ENCODE results near the gene COL5A1. TPM values are rescaled to one million over a fixed set of nuclear protein-coding genes. Genes with fewer than 3 reads are reported as not detected.

Gene COL5A1
- polyA plus RNA-seq, 3 donors = 7.0 to 53.3 (median 28.0) TPM

DNA sequence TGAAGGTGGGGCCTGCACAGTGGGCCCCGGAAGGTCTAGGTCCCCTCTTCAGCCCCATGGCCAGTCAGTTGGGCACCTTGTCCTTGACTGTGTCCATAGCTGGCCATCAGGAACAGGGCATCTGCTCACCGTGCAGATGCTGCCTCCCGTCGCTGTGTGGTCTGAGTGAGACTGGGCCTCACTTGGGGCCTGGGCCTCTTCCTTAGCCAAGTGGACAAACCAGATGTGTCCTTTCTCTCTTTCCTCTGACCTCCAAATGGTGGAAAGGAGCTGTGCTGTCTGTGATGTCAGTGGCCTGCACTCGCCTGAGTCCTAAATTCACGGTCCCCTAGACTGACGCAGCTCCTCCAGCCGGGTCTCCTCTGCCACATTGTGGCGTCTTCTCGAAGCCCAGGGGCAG, 114.5 kb downstream of the COL5A1 start:
- 90 to 94% (median 94%) methylated on average over 10 of the region's 10 CpGs for WGBS, 3 donors
- no peak overlapping the region for H3K27ac ChIP-seq (ENCODE audit: low read depth, low read length)

GRCh38 chr9:134757216-134757975, 115.8 kb downstream of the COL5A1 start:
- WGBS, 3 donors = 83 to 92% (median 91%) methylated on average over 26 of the region's 26 CpGs

DNA sequence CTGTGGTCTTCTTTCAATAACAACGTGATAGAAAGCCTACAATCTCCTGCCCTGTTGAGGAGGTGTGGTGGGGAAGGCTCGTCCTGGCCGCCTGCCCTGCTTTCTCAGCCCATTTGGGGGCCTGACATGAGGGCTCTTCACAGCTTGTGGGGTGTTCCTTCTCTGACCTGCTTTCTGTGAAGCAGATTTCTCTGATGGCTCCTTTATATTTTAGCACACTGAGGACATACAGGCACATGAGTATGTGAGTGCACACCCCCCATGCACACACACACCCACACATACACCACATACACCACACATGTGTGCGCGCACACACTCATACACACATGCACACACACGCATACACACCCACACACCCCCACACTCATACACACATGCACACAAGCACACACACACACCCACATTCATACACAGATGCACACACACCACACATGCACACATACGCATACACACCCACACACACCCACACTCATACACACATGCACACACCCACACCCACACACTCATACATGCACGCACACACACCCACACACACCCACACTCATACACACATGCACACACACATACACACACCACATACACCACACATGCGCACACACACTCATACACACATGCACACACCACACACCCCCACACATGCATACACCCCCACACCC, 117.5 kb downstream of the COL5A1 start:
- 79 to 89% (median 82%) methylated on average over 9 of the region's 9 CpGs for WGBS, 3 donors
- H3K27ac ChIP-seq (ENCODE audit: low read depth, low read length) = no peak overlapping the region

More at GRCh38 chr9:134757216-134757975, 115.8 kb downstream of the COL5A1 start:
- no peak overlapping the region for H3K27ac ChIP-seq (ENCODE audit: low read depth, low read length)

GRCh38 chr9:134759913-134760312, 118.3 kb downstream of the COL5A1 start:
- WGBS, 3 donors = 92 to 96% (median 93%) methylated on average over 8 of the region's 8 CpGs
- no peak overlapping the region for H3K27ac ChIP-seq (ENCODE audit: low read depth, low read length)

DNA sequence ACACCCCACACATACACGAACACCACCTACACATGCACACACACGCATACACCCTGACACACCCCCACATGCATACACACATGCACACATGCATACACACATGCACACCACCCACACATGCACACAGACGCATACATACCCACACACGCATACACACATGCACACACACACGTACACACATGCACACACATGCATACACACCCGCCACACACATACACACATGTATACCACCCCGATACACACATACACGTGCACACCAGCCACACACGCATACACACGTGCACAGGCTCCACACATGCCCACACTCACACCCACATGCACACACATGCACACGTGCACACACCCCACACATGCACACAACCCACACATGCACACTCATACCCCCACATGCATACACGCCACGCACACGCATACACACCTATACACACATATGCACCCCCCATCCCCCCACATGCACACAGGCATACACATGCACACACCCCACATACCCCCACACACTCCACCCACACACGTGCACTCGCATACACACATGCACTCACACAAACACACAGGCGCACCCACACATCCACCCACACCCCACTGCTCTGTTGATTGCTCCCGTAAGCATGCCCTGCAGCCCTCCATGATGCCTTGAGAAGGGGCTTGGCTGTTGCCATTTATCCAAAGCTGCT, 119.3 kb downstream of the COL5A1 start:
- no peak overlapping the region for H3K27ac ChIP-seq (ENCODE audit: low read depth, low read length)
- WGBS, 3 donors = 91 to 95% (median 95%) methylated on average over 18 of the region's 18 CpGs

GRCh38 chr9:134764473-134765269, 123.1 kb downstream of the COL5A1 start:
- 77 to 92% (median 90%) methylated on average over 21 of the region's 21 CpGs for WGBS, 3 donors
- H3K27ac ChIP-seq (ENCODE audit: low read depth, low read length) = no peak overlapping the region

- 66 to 68% (median 68%) methylated on average over 15 of the region's 15 CpGs for WGBS, 3 donors
- no peak overlapping the region for H3K27ac ChIP-seq (ENCODE audit: low read depth, low read length)
These were observed 124.2 kb downstream of the COL5A1 start for GRCh38 chr9:134765785-134766184.

GRCh38 chr9:134766587-134766986, 125.0 kb downstream of the COL5A1 start:
- 51 to 62% (median 53%) methylated on average over 8 of the region's 8 CpGs for WGBS, 3 donors
- no peak overlapping the region for H3K27ac ChIP-seq (ENCODE audit: low read depth, low read length)

- H3K27ac ChIP-seq (ENCODE audit: low read depth, low read length) = no peak overlapping the region
- WGBS, 3 donors = 71 to 86% (median 82%) methylated on average over 13 of the region's 13 CpGs
These were observed 126.7 kb downstream of the COL5A1 start for GRCh38 chr9:134768332-134768708.

DNA sequence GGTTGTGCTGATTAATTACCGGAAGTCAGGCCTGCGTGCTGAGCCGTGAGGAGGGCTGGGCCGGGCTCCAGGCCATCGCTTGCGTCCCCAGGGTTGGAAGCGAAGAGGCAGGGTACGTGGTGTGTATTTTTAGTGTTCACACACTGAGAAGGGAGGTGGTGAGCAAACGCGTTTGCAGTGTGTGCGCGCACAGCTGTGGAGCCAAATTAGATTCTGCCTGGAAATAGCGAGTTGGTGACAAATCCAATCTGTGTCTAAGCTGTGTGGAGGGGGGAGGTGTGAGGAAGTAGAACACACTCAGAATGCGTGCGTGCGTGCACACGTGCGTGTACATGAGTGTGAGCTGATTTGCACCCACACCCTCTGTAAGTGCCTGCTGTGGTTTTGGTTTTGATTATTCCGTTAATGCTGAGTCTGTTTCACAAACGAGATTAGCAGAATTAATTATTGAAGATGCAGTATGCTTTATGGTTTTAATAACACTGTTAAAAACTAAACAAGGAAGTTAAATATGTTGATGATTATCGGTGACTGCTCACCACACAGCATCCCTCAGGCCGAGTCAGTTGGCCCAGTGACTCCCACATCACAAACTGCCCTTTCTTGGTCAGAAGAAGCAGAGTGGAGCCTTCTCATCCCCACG, 127.2 kb downstream of the COL5A1 start:
- no peak overlapping the region for H3K27ac ChIP-seq (ENCODE audit: low read depth, low read length)
- 53 to 71% (median 54%) methylated on average over 23 of the region's 23 CpGs for WGBS, 3 donors

GRCh38 chr9:134770972-134771971, 129.7 kb downstream of the COL5A1 start:
- no peak overlapping the region for H3K27ac ChIP-seq (ENCODE audit: low read depth, low read length)
- 59 to 75% (median 59%) methylated on average over 34 of the region's 34 CpGs for WGBS, 3 donors

DNA sequence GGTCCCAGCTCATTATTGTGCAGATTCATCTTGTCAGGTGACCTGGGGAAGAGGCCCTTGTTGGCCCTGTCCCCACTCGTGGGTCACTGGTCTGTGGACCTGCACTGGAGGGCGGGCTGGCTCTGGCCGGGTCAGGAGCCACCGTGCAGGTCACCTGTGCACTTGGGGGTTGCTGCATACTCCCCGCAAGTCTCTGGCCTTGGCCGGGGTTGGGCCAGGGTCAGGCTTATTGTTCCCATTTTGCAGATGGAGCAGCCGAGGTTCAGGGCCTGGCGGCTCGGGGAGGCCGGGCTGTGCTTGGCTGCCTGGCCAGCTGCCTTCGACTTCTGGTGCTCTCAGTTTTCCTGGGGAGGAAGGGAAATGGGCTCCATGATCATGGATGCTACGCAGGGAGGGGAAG, 130.7 kb downstream of the COL5A1 start:
- 76 to 92% (median 90%) methylated on average over 11 to 12 of the region's 12 CpGs for WGBS, 3 donors
- H3K27ac ChIP-seq (ENCODE audit: low read depth, low read length) = no peak overlapping the region

DNA sequence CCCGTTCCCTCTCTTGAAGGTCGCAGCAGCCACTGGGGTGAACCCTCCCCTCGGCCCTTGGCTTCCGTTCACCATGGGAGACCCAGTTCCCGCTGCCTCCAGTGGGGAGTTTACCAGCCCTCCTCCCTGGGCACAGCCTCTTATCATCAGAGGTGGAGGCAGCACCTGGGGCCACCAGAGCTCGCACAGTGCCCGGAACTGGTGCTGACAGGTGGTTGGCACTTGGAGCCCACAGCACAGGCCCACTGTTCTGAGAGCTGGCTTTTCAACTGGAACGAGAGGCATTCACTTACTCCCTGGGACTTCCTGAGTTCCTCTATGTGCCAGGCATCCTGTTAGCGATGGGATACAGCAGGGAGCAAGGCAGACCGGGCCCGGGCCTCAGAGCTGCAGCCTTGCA, 132.2 kb downstream of the COL5A1 start:
- H3K27ac ChIP-seq (ENCODE audit: low read depth, low read length) = no peak overlapping the region
- 84 to 92% (median 88%) methylated on average over 11 of the region's 11 CpGs for WGBS, 3 donors

- no peak overlapping the region for H3K27ac ChIP-seq (ENCODE audit: low read depth, low read length)
- WGBS, 3 donors = 42 to 87% (median 80%) methylated on average over 10 of the region's 10 CpGs
These were observed 132.8 kb downstream of the COL5A1 start for GRCh38 chr9:134774410-134774809.

- no peak overlapping the region for H3K27ac ChIP-seq (ENCODE audit: low read depth, low read length)
These were observed 133.7 kb downstream of the COL5A1 start for GRCh38 chr9:134775081-134775951.

DNA sequence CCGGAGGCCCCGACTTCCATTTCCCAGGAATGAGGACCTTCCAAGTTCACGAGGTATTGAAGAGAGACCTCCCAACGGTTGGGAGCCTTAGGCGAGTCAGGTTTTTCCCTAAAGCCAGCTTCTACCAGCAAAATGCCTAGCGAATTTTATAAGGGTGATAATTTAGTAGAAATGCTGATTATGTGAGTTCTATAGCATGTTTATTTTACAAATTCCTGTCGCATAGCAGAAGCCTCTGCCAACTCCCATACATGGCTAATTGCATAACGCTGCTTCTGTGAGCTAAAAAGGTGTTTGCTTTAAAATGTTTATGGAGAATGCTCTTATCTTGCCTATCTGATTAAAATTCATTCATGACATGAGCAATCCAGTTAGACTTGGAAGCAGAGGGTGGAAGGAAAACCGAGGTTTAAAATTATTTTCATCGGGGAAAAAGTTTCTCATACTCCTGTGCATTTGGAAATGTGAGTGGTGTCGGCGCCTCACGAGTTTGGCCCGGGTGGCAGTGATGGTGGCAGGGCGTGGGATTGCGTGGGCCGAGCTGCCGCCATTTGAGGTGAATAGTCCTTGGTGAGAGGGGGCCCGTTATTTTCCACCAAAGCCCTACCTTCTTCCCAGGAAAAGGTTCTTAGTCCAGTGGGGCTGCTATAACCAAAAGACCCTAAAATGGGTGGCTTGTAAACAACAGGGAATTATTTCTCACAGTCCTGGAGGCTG, 134.6 kb downstream of the COL5A1 start:
- WGBS, 3 donors = 73 to 86% (median 86%) methylated on average over 19 of the region's 19 CpGs
- H3K27ac ChIP-seq (ENCODE audit: low read depth, low read length) = no peak overlapping the region

More at GRCh38 chr9:134775081-134775951, 133.7 kb downstream of the COL5A1 start:
- WGBS, 3 donors = 76 to 89% (median 87%) methylated on average over 30 of the region's 30 CpGs

All from adipose tissue (tissue), 3 donors.